Cortex of kidney (tissue), 1 donor: ENCODE data around the gene ECSIT.
"Not testable (repeated sequence)": the region's sequence is repeated elsewhere in the genome, so short reads cannot be mapped to it uniquely, and the experiment has no call there.

Experiments used
- DNase-seq: peaks from one replicate; lab custom pipeline; 2025; lab: John Stamatoyannopoulos, UW

ECSIT gene

GRCh38 chr19:11475861-11476260, 53.1 kb downstream of the ECSIT start:
- no peak for DNase-seq

DNA sequence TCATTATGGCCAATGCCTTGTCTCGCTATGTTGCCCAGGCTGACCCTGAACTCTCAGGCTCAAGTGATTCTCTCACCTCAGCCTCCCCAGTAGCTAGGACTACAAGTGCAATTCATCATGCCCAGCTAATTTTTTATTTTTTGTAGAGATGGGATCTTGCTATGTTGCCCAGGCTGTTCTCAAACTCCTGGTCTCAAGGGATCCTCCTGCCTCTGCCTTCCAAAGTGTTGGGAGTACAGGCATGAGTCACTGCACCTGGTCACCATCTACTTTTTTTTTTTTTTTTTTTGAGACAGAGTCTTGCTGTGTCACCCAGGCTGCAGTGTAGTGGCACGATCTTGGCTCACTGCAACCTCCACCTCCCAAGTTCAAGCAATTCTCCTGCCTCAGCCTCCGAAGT, 53.6 kb downstream of the ECSIT start:
- DNase-seq: not testable (repeated sequence)

GRCh38 chr19:11473725-11474124, 55.2 kb downstream of the ECSIT start:
- no peak for DNase-seq

DNA sequence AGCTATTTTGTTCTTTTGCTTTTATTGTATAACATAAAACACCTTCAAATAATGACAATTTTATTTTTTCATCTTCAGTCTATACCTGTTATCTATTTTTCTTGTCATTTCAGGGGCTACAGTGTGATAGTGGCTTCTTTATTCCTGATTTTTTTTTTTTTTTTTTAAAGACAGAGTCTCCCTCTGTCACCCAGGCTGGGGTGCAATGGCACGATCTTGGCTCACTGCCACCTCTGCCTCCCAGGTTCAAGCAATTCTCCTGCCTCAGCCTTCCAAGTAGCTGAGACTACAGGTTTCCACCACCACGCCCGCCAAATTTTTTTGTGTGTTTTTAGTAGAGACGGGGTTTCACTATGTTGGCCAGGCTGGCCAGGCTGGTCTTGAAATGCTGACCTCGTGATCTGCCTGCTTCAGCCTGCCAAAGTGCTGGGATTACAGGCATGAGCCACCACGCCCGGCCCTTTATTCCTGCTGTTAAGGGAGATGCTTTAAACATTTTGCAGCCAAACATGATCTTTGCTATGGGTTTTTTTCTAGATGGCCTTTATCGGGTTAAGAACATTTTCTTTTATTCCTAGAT, 60.6 kb downstream of the ECSIT start:
- DNase-seq: not testable (repeated sequence)

GRCh38 chr19:11465600-11465999, 63.3 kb downstream of the ECSIT start:
- no peak for DNase-seq

- no peak for DNase-seq
Observed at GRCh38 chr19:11464333-11465265, 64.3 kb downstream of the ECSIT start.

DNA sequence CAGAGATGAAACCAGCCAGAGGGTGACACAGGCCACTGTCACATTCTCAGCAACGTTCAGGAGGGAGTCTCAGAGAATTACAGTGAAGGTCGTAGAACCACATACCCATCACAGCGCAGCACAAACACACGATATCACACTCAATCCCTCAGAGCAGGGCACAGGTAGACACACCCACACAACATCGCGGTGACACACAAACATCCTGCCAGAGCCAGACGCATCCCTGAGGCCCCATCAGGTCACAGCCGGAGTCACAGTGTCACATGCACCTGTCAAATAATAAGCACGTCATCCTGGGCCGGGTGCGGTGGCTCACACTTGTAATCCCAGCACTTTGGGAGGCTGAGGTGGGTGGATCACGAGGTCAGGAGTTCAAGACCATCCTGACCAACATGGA, 65.5 kb downstream of the ECSIT start:
- DNase-seq: no peak

- DNase-seq: no peak
Observed at GRCh38 chr19:11461453-11461852, 67.5 kb downstream of the ECSIT start.

DNA sequence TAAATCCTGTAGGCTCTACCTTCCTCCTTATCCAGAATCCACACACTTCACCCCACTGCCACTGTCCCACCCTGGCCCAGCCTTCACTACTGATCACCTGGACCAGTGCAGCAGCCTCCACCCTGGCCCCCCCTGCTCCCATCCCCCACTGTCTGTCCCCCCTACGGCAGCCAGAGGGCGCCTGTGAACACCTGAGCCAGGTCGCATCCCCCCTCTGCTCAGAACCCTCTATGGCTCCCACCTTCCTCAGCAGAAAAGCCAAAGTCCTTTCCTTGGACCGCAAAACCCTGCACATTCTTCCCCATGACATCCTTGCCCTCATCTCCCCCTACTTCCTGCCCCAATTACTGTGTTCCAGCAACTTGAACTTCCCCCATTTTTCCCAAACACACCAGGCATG, 68.7 kb downstream of the ECSIT start:
- no peak for DNase-seq

DNA sequence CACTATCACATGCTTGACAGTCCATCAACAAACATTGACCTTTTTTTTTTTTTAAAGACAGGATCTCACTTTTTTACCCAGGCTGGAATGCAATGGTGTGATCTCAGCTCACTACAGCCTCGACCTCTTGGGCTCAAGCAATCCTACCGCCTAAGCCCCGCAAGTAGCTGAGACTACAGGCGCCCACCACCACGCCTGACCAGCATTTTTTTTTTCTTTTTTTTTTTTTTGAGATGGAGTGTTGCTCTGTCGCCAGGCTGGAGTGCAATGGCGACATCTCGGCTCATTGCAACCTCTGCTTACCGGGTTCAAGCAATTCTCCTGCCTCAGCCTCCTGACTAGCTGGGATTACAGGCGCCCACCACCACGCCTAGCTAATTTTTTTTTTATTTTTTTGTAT, 70.0 kb downstream of the ECSIT start:
- not testable (repeated sequence) for DNase-seq

- no peak for DNase-seq
Observed at GRCh38 chr19:11458236-11458900, 70.6 kb downstream of the ECSIT start.

- DNase-seq: no peak
Observed at GRCh38 chr19:11457831-11458230, 71.1 kb downstream of the ECSIT start.

DNA sequence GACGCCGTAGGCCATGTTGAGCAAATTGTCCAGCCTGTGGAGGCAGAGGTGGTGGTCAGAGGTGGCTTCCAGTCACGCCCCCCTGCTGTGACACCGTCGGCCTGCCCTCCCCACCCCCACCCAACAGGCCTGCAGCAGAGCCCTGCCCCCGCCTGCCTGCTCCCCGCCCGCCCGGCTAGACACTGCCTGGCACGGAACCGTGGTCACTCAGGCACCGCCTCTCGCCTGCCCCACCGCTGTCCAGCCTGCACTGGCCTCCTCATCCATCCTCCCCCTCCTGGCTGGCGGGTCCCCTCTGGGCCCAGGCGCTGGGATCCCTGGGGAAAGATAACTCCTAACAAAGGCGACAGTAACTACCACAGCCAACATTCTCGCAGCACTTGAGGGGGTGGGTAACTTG, 71.8 kb downstream of the ECSIT start:
- DNase-seq: no peak

DNA sequence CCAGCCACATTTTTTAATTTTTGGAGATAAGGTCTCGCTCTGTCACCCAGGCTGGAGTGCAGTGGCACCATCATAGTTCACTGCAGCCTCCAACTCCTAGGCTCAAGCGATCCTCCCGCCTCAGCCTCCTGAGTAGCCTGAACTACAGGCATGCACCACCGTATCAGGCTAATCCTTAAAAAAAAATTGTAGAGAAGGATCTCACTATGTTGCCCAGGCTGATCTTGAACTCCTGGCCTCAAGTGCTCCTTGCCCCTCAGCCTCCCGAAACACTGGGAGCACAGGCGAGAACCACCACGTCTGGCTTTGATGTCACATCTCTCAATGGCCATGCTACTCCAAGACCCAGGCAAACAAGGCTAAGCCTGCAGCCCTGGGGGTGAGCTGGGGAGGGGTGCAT, 72.3 kb downstream of the ECSIT start:
- DNase-seq: no peak
